HG03280 (cell line): ENCODE measurements around the gene HEBP2.

Experiments
- ATAC-seq: cut with Tn5 transposase; IDR thresholded peaks from one replicate; pipeline ENCODE4 v1.9.1; 2021; ENCODE audit warnings: mild to moderate bottlenecking, moderate library complexity; ENCODE audit not compliant: unreplicated experiment

HEBP2 gene

DNA sequence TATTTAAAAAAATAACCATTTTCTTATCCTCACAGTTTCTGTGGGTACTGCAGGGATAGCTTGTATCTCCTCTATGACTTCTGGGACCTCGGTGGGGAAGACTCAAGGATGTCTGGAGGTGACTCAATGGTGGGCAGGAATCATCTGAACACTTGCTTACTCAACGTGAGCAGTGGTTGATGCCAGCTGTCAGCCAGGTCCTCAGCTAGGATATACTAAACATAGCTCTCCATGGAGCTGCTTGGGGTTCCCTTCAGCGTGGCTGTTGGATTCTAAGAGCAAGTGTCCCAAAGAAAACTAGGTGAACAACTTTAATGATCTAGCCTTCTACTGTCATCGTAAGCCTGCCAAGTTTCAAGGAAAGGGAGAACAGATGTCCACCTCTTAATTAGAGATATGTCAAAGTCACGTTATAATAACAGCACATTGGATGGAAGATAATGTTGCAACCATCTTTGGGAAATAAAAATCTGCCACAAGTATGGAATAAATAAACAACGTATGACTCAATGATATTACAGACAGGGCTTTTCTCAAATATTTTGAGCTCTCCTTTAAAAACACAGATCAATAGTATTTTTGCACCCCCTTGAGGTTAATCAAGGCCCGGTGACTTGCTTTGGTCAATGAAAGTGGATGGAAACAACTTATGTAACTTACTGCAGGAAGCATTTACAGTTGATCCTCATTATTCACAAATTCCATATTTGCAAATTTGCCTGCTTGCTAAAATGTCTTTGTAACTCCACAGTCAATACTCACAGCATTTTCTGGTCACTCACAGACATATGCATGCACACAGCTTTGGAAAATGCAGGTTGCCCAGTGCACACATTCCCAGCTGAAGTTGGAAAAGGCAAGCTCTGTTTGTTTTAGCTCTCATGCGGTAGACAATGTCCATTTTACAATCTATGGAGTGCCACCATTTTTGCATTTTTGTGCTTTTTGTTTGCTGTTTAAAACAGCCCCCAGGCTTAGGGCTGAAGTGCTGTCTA is 6.6 kb upstream of the HEBP2 start:
- ATAC-seq: no peak

- no peak for ATAC-seq
These were observed 3.7 kb upstream of the HEBP2 start for GRCh38 chr6:138400326-138400725.

DNA sequence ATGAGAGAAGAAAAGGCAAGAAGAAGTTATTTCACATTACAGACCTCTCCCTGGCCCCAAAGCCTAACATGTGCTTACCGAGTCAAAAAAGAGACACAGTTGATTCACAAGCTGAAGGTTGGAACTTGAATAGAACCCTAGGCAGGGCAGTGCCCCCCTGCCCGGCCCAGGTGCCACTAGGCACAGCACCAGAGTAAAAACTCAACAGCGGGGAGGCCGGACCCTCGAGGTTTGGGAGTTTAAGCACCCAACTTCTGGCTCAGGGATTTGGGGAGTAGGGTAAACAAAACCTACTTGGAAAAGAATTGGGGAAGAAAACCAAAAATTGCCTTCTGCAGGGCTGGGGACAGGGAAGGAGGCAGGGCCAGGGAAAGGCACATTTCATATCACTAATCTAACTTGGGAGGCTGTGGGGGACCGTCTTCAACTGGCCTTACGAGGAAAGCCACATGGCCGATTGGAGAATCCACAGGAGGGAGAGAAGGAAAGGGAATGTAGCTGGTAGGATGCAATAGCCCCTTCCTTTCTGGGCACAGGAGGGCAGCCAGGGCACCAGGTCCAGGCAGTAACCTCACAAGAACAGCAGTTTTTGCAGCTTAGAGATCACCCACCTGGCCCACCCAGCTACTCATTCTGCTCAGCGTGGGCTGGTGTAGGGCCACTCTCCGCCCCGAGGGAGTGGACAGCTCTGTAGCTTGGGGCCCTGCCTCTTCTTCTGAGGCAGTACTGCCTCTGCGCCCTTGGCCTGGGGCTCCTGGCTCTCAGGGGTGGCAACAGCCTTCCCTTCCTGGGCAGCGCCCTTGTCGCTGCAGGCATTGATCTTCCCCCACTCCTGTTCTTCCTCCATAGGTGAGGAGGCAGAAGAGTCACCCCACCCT is 1.8 kb upstream of the HEBP2 start:
- no peak for ATAC-seq

- ATAC-seq: no peak
These were observed 1.2 kb upstream of the HEBP2 start for GRCh38 chr6:138402838-138403187.

- peak; percentile 25 for ATAC-seq
These were observed 661 bp upstream of the HEBP2 start for GRCh38 chr6:138403324-138403800.

- ATAC-seq: peak; percentile 11
These were observed 779 bp downstream of the HEBP2 start for GRCh38 chr6:138404666-138405337.

DNA sequence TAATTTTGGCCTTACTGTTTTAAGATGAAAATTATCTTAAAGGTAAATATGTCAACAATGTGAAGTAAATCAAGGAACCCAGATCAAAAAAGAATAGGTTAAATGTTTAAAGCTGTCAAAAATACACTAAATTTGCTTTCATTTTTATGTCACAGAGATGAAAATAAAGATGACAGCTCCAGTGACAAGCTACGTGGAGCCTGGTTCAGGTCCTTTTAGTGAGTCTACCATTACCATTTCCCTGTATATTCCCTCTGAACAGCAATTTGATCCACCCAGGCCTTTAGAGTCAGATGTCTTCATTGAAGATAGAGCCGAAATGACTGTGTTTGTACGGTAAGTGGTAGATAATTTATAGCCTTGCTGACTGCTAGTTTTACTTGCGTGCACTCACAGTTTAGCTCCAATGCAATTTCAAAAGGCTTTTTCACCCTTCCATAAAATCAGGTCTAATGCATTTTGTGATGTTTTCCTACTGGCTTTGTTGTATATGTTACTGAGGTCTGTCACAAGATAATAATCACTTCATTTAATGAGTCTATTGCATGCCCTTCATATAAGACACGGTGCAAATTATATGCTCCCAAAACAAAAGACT is 1.9 kb downstream of the HEBP2 start:
- ATAC-seq: no peak

- ATAC-seq: no peak
These were observed 2.4 kb downstream of the HEBP2 start for GRCh38 chr6:138406443-138406842.

GRCh38 chr6:138410048-138410735 is 6.2 kb downstream of the HEBP2 start:
- ATAC-seq: no peak

- no peak for ATAC-seq
These were observed 7.2 kb downstream of the HEBP2 start for GRCh38 chr6:138410972-138411880.

DNA sequence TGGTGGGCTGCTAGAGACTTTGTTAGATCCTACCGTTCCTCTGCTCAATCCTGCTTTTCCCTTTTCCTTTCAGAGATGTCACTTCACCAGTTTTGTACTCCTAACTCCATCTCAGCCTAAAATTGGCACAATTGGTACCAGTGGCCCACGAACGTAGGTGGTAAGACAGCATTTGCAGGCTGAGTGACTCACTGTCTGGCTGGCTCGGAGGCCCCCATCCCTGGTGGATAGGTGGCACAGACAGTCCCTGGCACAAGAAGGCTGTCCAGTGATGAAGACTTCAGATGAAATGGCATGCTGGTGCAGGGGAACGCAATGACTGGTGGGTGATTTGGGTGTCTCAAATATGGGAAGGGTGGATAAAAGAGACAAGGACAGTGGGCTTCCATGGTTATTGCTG is 11.1 kb downstream of the HEBP2 start:
- ATAC-seq: no peak

DNA sequence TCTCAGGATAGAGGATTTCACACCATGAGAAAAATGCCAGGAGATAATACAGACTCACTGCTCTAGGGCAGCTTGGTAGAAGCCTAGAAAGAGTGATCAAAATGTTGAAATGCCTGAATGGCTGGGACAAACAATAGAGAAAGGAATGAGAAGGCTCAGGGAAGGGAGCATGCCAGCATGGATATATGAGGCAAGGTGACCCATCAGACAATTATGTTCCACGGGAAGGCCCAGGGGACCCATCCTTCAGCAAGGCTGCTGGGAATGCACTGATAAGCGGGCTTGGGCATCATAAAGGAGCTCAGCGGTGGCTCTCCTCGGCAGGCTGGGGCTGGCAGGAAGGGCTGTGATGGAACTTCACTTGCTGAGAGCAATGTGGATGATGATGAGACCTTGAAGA is 12.2 kb downstream of the HEBP2 start:
- ATAC-seq: no peak

- no peak for ATAC-seq
These were observed 13.6 kb downstream of the HEBP2 start for GRCh38 chr6:138417493-138418117.

- no peak for ATAC-seq
These were observed 14.2 kb downstream of the HEBP2 start for GRCh38 chr6:138418118-138418742.

DNA sequence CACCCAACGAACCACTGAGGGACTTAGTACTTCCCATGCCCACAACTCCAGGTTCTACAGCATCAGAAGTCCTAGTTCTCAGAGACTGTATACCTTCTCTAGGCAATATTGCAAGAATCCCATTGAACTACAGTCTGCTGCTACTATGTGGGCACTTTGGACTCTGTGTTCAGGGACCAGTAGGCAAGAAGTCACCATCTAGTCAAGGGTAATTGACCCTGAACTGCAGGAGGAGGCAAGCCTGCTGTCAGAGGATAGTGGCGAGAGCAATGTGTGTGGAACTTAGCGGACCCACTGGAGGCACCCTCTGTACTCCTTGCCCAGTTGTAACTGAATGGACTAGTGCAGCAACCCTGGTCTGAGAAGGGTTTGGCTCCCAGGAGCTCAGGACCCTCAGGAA is 15.7 kb downstream of the HEBP2 start:
- no peak for ATAC-seq

DNA sequence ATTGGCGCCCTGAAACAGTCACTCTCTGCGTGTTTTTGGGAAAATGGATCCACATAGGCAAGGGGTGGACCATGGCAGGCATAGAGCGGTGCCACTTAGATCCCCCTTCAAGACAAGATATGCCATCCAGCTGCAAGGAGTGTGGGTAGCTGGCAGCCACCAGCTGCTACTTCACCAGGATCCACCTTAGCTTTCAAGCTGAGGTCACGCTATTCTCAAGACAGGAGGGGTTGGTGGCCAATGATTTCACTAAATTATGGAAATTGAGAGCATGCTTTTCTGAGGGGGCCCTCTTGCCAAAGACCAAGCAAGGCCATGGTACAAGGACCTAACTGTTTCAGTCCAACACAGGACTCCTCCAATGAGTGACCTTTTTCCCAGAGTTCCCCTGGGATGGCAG is 16.3 kb downstream of the HEBP2 start:
- ATAC-seq: no peak

- ATAC-seq: no peak
These were observed 17.1 kb downstream of the HEBP2 start for GRCh38 chr6:138421089-138421488.

DNA sequence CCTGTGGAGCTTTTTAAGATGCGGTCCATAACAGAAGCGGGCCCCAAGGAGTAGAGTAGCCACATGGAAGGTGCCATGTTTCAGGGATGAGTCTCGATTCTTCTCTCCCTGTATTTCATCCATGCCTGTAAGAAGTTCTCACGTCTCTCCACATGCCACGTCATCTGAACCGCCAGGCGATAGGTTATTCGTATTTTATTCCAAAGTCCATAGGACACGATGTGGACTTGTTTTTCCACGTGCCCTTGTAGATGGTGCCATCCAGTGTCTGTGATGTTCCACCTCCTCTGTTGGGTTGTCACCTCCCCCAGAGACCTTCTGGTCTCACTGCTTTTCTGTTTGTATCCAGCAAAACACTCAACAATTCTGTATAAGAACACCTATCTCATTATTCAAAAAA is 17.6 kb downstream of the HEBP2 start:
- ATAC-seq: no peak
